ENCODE data around the gene IFNGR2. TPM values are rescaled to one million over a fixed set of nuclear protein-coding genes. Genes with fewer than 3 reads are reported as not detected.

Gene IFNGR2
- polyA plus RNA-seq, 1 donor (not counting 4 experiments of a cell fraction or from before 2014, with no cell fraction given): 94.3 TPM

GRCh38 chr21:33383056-33383888 is 19.9 kb upstream of the IFNGR2 start:
- H3K4me1 ChIP-seq (ENCODE audit: control insufficient read depth, extremely low read depth, insufficient read depth, low read length): peaks cover 44% of the 10 kb centered on the region
- DNase-seq (ENCODE audit: low read depth, low spot score) (no peak), FAIRE-seq (peak; percentile 75)
- no peaks in the 10 kb centered on the region for H3K9me3 ChIP-seq (ENCODE audit: control insufficient read depth, low read depth, low read length)
- no peaks in the 10 kb centered on the region for H3K36me3 ChIP-seq (ENCODE audit: control insufficient read depth in 2 of 2, extremely low read depth in 1 of 2, insufficient read depth in 2 of 2, low read length in 2 of 2)
- TF ChIP-seq CTCF (optimal IDR thresholded peaks at IDR 0.05 in 1 of 3, IDR thresholded peaks at IDR 0.05 in 1 of 3, conservative IDR thresholded peaks at IDR 0.05 in 1 of 3; ENCODE audit: extremely low read depth in 1 of 3, insufficient read depth in 2 of 3, low read length in 3 of 3): no peak
- TF ChIP-seq EZH2 (IDR thresholded peaks at IDR 0.05; ENCODE audit: low read length): no peak
- dilution Hi-C loops (cut with MboI; ENCODE audit: extremely low pct_ligation_motif_present, low sequenced_read_pairs): no loop called here
- peak overlapping the region; percentile 86 for H3K9ac ChIP-seq (ENCODE audit: control insufficient read depth, extremely low read depth, insufficient read depth, low read length)
- H4K20me1 ChIP-seq (ENCODE audit: control insufficient read depth, extremely low read depth, insufficient read depth, low read length): no peaks in the 10 kb centered on the region
- no peaks in the 10 kb centered on the region for H3K27me3 ChIP-seq (ENCODE audit: control insufficient read depth, extremely low read depth, insufficient read depth, low read length)
- H2AFZ ChIP-seq (ENCODE audit: control insufficient read depth, low read length): peak overlapping the region; percentile 45
- peak overlapping the region; percentile 98 for H3K27ac ChIP-seq (ENCODE audit: control insufficient read depth, insufficient read depth, low read length)
- no peaks in the 10 kb centered on the region for H3K9me1 ChIP-seq (ENCODE audit: control insufficient read depth, extremely low read depth, insufficient read depth, low read length)
- peak overlapping the region; percentile 76 for H3K4me2 ChIP-seq (ENCODE audit: control insufficient read depth, extremely low read depth, insufficient read depth, low read depth, low read length)
- no peaks in the 10 kb centered on the region for H3K79me2 ChIP-seq (ENCODE audit: control insufficient read depth, insufficient read depth, low read length)
- H3K4me3 ChIP-seq (ENCODE audit: control insufficient read depth in 2 of 3, extremely low read depth in 1 of 3, insufficient read depth in 2 of 3, low read depth in 1 of 3, low read length in 3 of 3): peak overlapping the region in 2 of 3 experiments; percentile 37 to 39

GRCh38 chr21:33384841-33385331 is 18.3 kb upstream of the IFNGR2 start:
- Histone ChIP-seq H3K79me2 (ENCODE audit: control insufficient read depth, insufficient read depth, low read length) (no peaks in the 10 kb centered on the region), H3K27me3 (ENCODE audit: control insufficient read depth, extremely low read depth, insufficient read depth, low read length) (no peaks in the 10 kb centered on the region), H3K27ac (ENCODE audit: control insufficient read depth, insufficient read depth, low read length) (no peak overlapping the region), H3K4me3 (ENCODE audit: control insufficient read depth in 2 of 3, extremely low read depth in 1 of 3, insufficient read depth in 2 of 3, low read depth in 1 of 3, low read length in 3 of 3) (no peak overlapping the region), H3K36me3 (ENCODE audit: control insufficient read depth in 2 of 2, extremely low read depth in 1 of 2, insufficient read depth in 2 of 2, low read length in 2 of 2) (no peaks in the 10 kb centered on the region), H3K9ac (ENCODE audit: control insufficient read depth, extremely low read depth, insufficient read depth, low read length) (no peak overlapping the region), H3K9me3 (ENCODE audit: control insufficient read depth, low read depth, low read length) (no peaks in the 10 kb centered on the region), H3K9me1 (ENCODE audit: control insufficient read depth, extremely low read depth, insufficient read depth, low read length) (no peaks in the 10 kb centered on the region), H4K20me1 (ENCODE audit: control insufficient read depth, extremely low read depth, insufficient read depth, low read length) (no peaks in the 10 kb centered on the region), H3K4me1 (ENCODE audit: control insufficient read depth, extremely low read depth, insufficient read depth, low read length) (peaks cover 42% of the 10 kb centered on the region), H2AFZ (ENCODE audit: control insufficient read depth, low read length) (no peak overlapping the region), H3K4me2 (ENCODE audit: control insufficient read depth, extremely low read depth, insufficient read depth, low read depth, low read length) (no peak overlapping the region)
- TF ChIP-seq CTCF (optimal IDR thresholded peaks at IDR 0.05 in 1 of 3, IDR thresholded peaks at IDR 0.05 in 1 of 3, conservative IDR thresholded peaks at IDR 0.05 in 1 of 3; ENCODE audit: extremely low read depth in 1 of 3, insufficient read depth in 2 of 3, low read length in 3 of 3) (no peak), EZH2 (IDR thresholded peaks at IDR 0.05; ENCODE audit: low read length) (no peak)
- DNase-seq (ENCODE audit: low read depth, low spot score) (no peak), FAIRE-seq (no peak)
- dilution Hi-C loops (cut with MboI; ENCODE audit: extremely low pct_ligation_motif_present, low sequenced_read_pairs): no loop called here
